CD14-positive monocyte (primary cell): ENCODE results near the gene ALPK3. TPM values are rescaled to one million over a fixed set of nuclear protein-coding genes. Genes with fewer than 3 reads are reported as not detected.

Source experiments
- DNase-seq, 3 donors: peaks; one replicate each; pipeline ENCODE4 v3.0.0-alpha.2; 2011 to 2022
- H2AFZ ChIP-seq: 2 replicates; pipeline ENCODE4 v1.6.0; 2012; ENCODE audit warnings: mild to moderate bottlenecking, low read depth, low read length, inconsistent platforms; ENCODE audit not compliant: insufficient read depth, poor library complexity, severe bottlenecking
- H3K27ac ChIP-seq, 2 donors: 1 replicate in 1 of 2; 2 replicates in 1 of 2; pipeline ENCODE4 v1.5.1; 2012 to 2013; ENCODE audit warnings: low read length in 2 of 2, control low read depth in 1 of 2, inconsistent platforms in 1 of 2, low read depth in 1 of 2, mild to moderate bottlenecking in 1 of 2
- H3K27me3 ChIP-seq, 2 donors: one replicate each; pipeline versions ENCODE4 v1.6.0 to v1.6.1; 2011 to 2013; ENCODE audit warnings: low read length in 2 of 2; ENCODE audit not compliant: control insufficient read depth in 2 of 2, insufficient read depth in 2 of 2
- H3K36me3 ChIP-seq, 2 donors: replicated peaks in 1 of 2; 1 replicate in 1 of 2; 2 replicates in 1 of 2; pipeline versions ENCODE4 v1.5.1 to v1.6.1; 2012 to 2013; ENCODE audit warnings: low read length in 2 of 2, control low read depth in 1 of 2, inconsistent platforms in 1 of 2, mild to moderate bottlenecking in 1 of 2; ENCODE audit not compliant: insufficient read depth in 2 of 2, control insufficient read depth in 1 of 2
- H3K4me1 ChIP-seq, 2 donors: 1 replicate in 1 of 2; 2 replicates in 1 of 2; pipeline versions ENCODE4 v1.5.1 to v1.6.1; 2012 to 2013; ENCODE audit warnings: low read length in 2 of 2, control low read depth in 1 of 2, inconsistent platforms in 1 of 2, mild to moderate bottlenecking in 1 of 2, moderate library complexity in 1 of 2; ENCODE audit not compliant: insufficient read depth in 2 of 2, control insufficient read depth in 1 of 2
- H3K4me2 ChIP-seq: replicated peaks from 2 replicates; pipeline ENCODE3; 2012; ENCODE audit warnings: low read length, moderate library complexity, mild to moderate bottlenecking; ENCODE audit not compliant: poor library complexity, severe bottlenecking; ENCODE audit errors: extremely low read depth
- H3K4me3 ChIP-seq, 3 experiments: fragments of 200-600 bp in 1 of 3; sonication (generic) in 1 of 3; replicated peaks in 1 of 3; 1 replicate in 2 of 3; 2 replicates in 1 of 3; pipeline ENCODE4 v1.5.1; 2011 to 2013; ENCODE audit warnings: low read length in 3 of 3, mild to moderate bottlenecking in 3 of 3, control low read depth in 2 of 3, low read depth in 2 of 3, inconsistent platforms in 1 of 3, moderate library complexity in 1 of 3
- H3K79me2 ChIP-seq: 2 replicates; pipeline ENCODE4 v1.6.0; 2012; ENCODE audit warnings: mild to moderate bottlenecking, control low read depth, inconsistent platforms, low read length, moderate library complexity; ENCODE audit not compliant: insufficient read depth
- H3K9ac ChIP-seq: 2 replicates; pipeline ENCODE4 v1.6.0; 2017; ENCODE audit warnings: low read length, mild to moderate bottlenecking; ENCODE audit not compliant: insufficient read depth, poor library complexity, severe bottlenecking
- H3K9me3 ChIP-seq, 2 donors: replicated peaks in 1 of 2; 1 replicate in 1 of 2; 2 replicates in 1 of 2; pipeline versions ENCODE4 v1.5.1 to v1.6.1; 2012 to 2013; ENCODE audit warnings: low read length in 2 of 2, control low read depth in 1 of 2; ENCODE audit not compliant: control insufficient read depth in 1 of 2, insufficient read depth in 1 of 2
- H4K20me1 ChIP-seq: 2 replicates; pipeline ENCODE4 v1.6.0; 2012; ENCODE audit warnings: mild to moderate bottlenecking, low read length, control low read depth, moderate library complexity; ENCODE audit not compliant: insufficient read depth
- H3K27ac Mint-ChIP-seq, 7 donors: one replicate each; pipeline ENCODE4 v1.8.0; 2020; ENCODE audit warnings: mild to moderate bottlenecking in 7 of 7, mixed read lengths in 7 of 7, moderate library complexity in 6 of 7, inconsistent platforms in 2 of 7
- H3K27me3 Mint-ChIP-seq, 3 donors: one replicate each; pipeline ENCODE4 v1.8.0; 2021 to 2022; ENCODE audit warnings: low read depth in 3 of 3, mild to moderate bottlenecking in 3 of 3, mixed read lengths in 3 of 3, moderate library complexity in 3 of 3, inconsistent platforms in 1 of 3
- H3K36me3 Mint-ChIP-seq, 2 donors: one replicate each; pipeline ENCODE4 v1.8.0; 2020; ENCODE audit warnings: mixed read lengths in 2 of 2, inconsistent platforms in 1 of 2, mild to moderate bottlenecking in 1 of 2
- H3K4me1 Mint-ChIP-seq: one replicate; pipeline ENCODE4 v1.8.0; 2020; ENCODE audit warnings: mild to moderate bottlenecking, mixed read lengths
- H3K4me3 Mint-ChIP-seq, 2 donors: one replicate each; pipeline ENCODE4 v1.8.0; 2020; ENCODE audit warnings: mild to moderate bottlenecking in 2 of 2, mixed read lengths in 2 of 2, moderate library complexity in 1 of 2
- H3K9me3 Mint-ChIP-seq, 7 donors: one replicate each; pipeline ENCODE4 v1.8.0; 2020 to 2022; ENCODE audit warnings: mixed read lengths in 7 of 7, mild to moderate bottlenecking in 6 of 7, moderate library complexity in 6 of 7, inconsistent platforms in 2 of 7
- whole genome bisulfite sequencing: methylation state at CpG from one replicate; pipeline ENCODE4 v1.1.5; 2013; ENCODE audit warnings: missing lambda C conversion rate; ENCODE audit not compliant: insufficient coverage; 5-methylcytosine and 5-hydroxymethylcytosine counted together
- intact Hi-C, 2 donors: fragments of 100-400 bp; cut with micrococcal nuclease; formaldehyde crosslinking; loops; one replicate each; pipeline versions ENCODE4 v1.15.0 to v1.15.1; 2023
- polyA plus RNA-seq, 3 donors: library from polyadenylated mRNA; depleted of rRNA in 1 of 3; unstranded in 2 of 3; stranded (reverse) in 1 of 3; fragments of 300-500 nt in 2 of 3; fragments of >200 nt in 1 of 3; fragmentation: Illumina TruSeq in 2 of 3; gene quantifications; 1 replicate in 2 of 3; 2 replicates in 1 of 3; pipeline ENCODE4 v1.2.3, GENCODE V29; 2012 to 2021
- TF ChIP-seq, protein P1 (sequence below): fragments of 200-600 bp; IDR thresholded peaks from one replicate; pipeline ENCODE4 v1.8.0; 2022; ENCODE audit warnings: antibody characterized with exemption, mild to moderate bottlenecking

Gene ALPK3
- polyA plus RNA-seq, 3 donors, result 0.02 to 0.12 TPM; not detected in 1

- DNase-seq, result no peak
- Histone ChIP-seq H3K27me3 (no peaks in the 10 kb centered on the region), H3K79me2 (no peaks in the 10 kb centered on the region), H3K36me3 (no peaks in the 10 kb centered on the region), H3K9me3 (no peaks in the 10 kb centered on the region), H3K27ac (no peak overlapping the region), H4K20me1 (no peaks in the 10 kb centered on the region), H3K4me1 (no peaks in the 10 kb centered on the region), H3K4me2 (no peak overlapping the region), H3K9ac (no peak overlapping the region), H2AFZ (no peak overlapping the region), H3K4me3 (no peak overlapping the region)
- WGBS, result 86% methylated on average over 7 of the region's 12 CpGs
- peaks cover 0 to 8% (median 2%) of the 10 kb centered on the region in 3 donors for H3K27me3 Mint-ChIP-seq
- H3K4me1 Mint-ChIP-seq, result peaks cover under 1% of the 10 kb centered on the region
- peaks cover 3 to 15% (median 6%) of the 10 kb centered on the region in 7 donors for H3K9me3 Mint-ChIP-seq
- H3K4me3 Mint-ChIP-seq, result no peak overlapping the region
- no peak overlapping the region for H3K27ac Mint-ChIP-seq
- TF ChIP-seq, protein P1, sequence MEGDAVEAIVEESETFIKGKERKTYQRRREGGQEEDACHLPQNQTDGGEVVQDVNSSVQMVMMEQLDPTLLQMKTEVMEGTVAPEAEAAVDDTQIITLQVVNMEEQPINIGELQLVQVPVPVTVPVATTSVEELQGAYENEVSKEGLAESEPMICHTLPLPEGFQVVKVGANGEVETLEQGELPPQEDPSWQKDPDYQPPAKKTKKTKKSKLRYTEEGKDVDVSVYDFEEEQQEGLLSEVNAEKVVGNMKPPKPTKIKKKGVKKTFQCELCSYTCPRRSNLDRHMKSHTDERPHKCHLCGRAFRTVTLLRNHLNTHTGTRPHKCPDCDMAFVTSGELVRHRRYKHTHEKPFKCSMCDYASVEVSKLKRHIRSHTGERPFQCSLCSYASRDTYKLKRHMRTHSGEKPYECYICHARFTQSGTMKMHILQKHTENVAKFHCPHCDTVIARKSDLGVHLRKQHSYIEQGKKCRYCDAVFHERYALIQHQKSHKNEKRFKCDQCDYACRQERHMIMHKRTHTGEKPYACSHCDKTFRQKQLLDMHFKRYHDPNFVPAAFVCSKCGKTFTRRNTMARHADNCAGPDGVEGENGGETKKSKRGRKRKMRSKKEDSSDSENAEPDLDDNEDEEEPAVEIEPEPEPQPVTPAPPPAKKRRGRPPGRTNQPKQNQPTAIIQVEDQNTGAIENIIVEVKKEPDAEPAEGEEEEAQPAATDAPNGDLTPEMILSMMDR, result no peak
- no peaks in the 10 kb centered on the region for H3K36me3 Mint-ChIP-seq
- intact Hi-C loops, result no loop called here
Measured at GRCh38 chr15:84894736-84895425, 77.7 kb downstream of the ALPK3 start.

- Mint-ChIP-seq H3K4me3 (no peak overlapping the region), H3K27me3 (peaks cover 0 to 5% (median 3%) of the 10 kb centered on the region in 3 donors), H3K36me3 (no peaks in the 10 kb centered on the region), H3K27ac (no peak overlapping the region), H3K9me3 (peaks cover 6 to 32% (median 18%) of the 10 kb centered on the region in 7 donors), H3K4me1 (no peaks in the 10 kb centered on the region)
- Histone ChIP-seq H3K9me3 (peaks cover 0 to 11% of the 10 kb centered on the region in 2 donors), H3K79me2 (no peaks in the 10 kb centered on the region), H3K9ac (no peak overlapping the region), H4K20me1 (no peaks in the 10 kb centered on the region), H3K4me3 (no peak overlapping the region), H3K4me2 (no peak overlapping the region), H2AFZ (no peak overlapping the region), H3K27me3 (no peaks in the 10 kb centered on the region), H3K36me3 (no peaks in the 10 kb centered on the region), H3K4me1 (no peaks in the 10 kb centered on the region), H3K27ac (no peak overlapping the region)
- no peak for DNase-seq
- TF ChIP-seq, protein P1, result no peak
- intact Hi-C loops, result no loop called here
- WGBS, result 83% methylated on average over 3 of the region's 4 CpGs
Measured at GRCh38 chr15:84898761-84899160, 81.6 kb downstream of the ALPK3 start.
